CD4-positive, alpha-beta T cell treated with Interleukin-1 beta for 1 hour (primary cell): ENCODE results near the gene WWC2.

Experiments used
- DNase-seq, 2 donors: peaks; one replicate each; pipeline ENCODE4 v3.0.0-alpha.2; 2020 to 2022

WWC2 gene

GRCh38 chr4:183211533-183211932 lies 112.5 kb downstream of the WWC2 start:
- no peak for DNase-seq

- DNase-seq, result no peak
Observed at GRCh38 chr4:183213996-183214395, 114.9 kb downstream of the WWC2 start.

GRCh38 chr4:183214912-183215488 lies 115.9 kb downstream of the WWC2 start:
- no peak for DNase-seq

- no peak for DNase-seq
Observed at GRCh38 chr4:183220236-183220635, 121.2 kb downstream of the WWC2 start.

- no peak for DNase-seq
Observed at GRCh38 chr4:183223053-183223452, 124.0 kb downstream of the WWC2 start.

- DNase-seq, result no peak
Observed at GRCh38 chr4:183229397-183229796, 130.3 kb downstream of the WWC2 start.

- DNase-seq, result no peak
Observed at GRCh38 chr4:183240581-183241321, 141.7 kb downstream of the WWC2 start.

GRCh38 chr4:183241322-183241640 lies 142.2 kb downstream of the WWC2 start:
- no peak for DNase-seq

- DNase-seq, result no peak
Observed at GRCh38 chr4:183241721-183242151, 142.7 kb downstream of the WWC2 start.

GRCh38 chr4:183242291-183242690 lies 143.2 kb downstream of the WWC2 start:
- no peak for DNase-seq

GRCh38 chr4:183244019-183244418 lies 145.0 kb downstream of the WWC2 start:
- DNase-seq, result no peak

- DNase-seq, result no peak
Observed at GRCh38 chr4:183244506-183244905, 145.4 kb downstream of the WWC2 start.

- DNase-seq, result no peak
Observed at GRCh38 chr4:183248201-183248600, 149.1 kb downstream of the WWC2 start.

GRCh38 chr4:183249854-183250253 lies 150.8 kb downstream of the WWC2 start:
- no peak for DNase-seq

- no peak for DNase-seq
Observed at GRCh38 chr4:183250831-183251230, 151.8 kb downstream of the WWC2 start.

- DNase-seq, result no peak
Observed at GRCh38 chr4:183252959-183253358, 153.9 kb downstream of the WWC2 start.

GRCh38 chr4:183253451-183253850 lies 154.4 kb downstream of the WWC2 start:
- DNase-seq, result no peak

- DNase-seq, result no peak
Observed at GRCh38 chr4:183254162-183254561, 155.1 kb downstream of the WWC2 start.

GRCh38 chr4:183255487-183255886 lies 156.4 kb downstream of the WWC2 start:
- no peak for DNase-seq

GRCh38 chr4:183256343-183256742 lies 157.3 kb downstream of the WWC2 start:
- DNase-seq, result no peak

- peak; percentile 29 to 36 for DNase-seq
Observed at GRCh38 chr4:183256756-183257385, 157.8 kb downstream of the WWC2 start.

- DNase-seq, result no peak
Observed at GRCh38 chr4:183257808-183258207, 158.8 kb downstream of the WWC2 start.

GRCh38 chr4:183260491-183261151 lies 161.6 kb downstream of the WWC2 start:
- DNase-seq, result no peak
